HCEC 1CT (cell line): ENCODE data around the gene IL17REL.
"Not testable (repeated sequence)": the region's sequence is repeated elsewhere in the genome, so short reads cannot be mapped to it uniquely, and the experiment has no call there.

Source experiments
- DNase-seq: peaks from one replicate; pipeline ENCODE4 v3.0.0-alpha.2; 2017

Gene IL17REL

DNA sequence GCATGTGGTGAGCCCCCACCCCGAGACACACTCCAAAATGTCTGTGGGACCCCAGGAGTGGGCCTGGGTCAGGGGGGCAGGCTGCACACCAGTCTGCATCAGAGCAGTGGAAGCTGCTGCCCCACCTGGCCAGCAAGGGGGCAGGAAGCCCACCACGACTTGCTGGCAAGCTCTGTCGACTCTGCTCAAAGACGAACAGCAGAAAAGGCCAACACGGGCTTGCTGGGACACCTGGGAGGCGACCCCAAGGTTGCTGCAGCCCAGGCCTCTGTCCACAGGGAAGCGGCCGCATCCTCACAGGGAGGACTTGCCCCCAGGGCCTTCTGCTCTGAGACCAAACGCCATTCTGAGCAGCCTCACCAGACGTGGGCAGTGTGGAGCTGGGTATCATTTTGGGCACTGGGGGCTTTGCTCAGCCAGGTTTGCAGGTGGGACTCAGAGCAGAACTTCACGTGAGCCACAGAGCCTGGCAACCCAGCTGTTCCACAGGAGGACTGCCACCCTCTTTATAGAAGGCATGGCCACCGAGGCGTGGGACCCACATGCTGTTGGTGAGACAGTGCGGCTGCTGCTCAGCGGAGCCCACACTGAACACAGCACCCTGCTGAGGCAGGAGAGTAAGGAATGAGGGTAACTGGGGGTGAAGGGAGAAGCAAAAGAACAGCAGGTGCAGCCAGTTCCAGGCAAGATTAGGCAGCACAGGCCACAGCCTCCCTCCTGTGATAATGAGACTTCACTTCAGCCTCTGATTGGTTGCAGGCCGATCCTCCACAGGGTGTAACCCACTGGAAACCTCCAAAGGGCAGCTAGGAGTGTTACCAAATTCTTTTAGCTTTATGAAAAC, 11.0 kb downstream of the IL17REL start:
- DNase-seq: no peak

- DNase-seq: no peak
Measured at GRCh38 chr22:50000587-50001387, 11.8 kb downstream of the IL17REL start.

DNA sequence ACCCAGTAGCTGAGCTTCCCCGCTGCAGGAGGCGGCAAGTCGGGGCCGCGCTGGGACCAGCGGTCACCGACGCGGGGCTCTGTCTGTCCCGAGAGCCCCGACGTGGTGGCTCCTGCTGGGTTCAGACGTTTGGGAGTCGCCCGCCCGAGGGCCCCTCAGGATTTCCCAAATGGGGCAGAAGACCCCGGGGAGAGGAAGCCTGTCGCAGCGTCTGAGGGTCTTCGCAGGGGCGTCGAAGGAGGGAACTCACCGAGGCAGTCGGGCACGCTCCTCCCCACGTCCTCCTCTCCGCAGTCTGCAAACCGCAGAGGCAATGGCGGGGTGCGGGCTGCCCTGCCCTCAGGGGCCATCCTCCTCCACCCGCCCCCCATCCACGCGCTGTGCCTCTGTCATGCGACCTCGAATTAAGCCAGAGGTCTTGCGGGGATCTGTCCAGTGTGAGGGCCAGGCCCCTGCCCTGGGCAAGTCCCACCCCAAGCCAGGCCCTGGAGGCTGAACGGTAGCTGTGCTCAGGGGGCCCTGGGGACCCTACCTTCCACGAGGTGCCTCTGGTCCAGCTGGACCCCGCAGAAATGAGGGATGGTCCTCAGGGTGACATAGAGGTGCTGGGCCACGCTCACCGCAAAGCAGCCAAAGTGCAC, 12.5 kb downstream of the IL17REL start:
- DNase-seq: no peak

- DNase-seq: no peak
Measured at GRCh38 chr22:49999063-49999945, 13.3 kb downstream of the IL17REL start.

DNA sequence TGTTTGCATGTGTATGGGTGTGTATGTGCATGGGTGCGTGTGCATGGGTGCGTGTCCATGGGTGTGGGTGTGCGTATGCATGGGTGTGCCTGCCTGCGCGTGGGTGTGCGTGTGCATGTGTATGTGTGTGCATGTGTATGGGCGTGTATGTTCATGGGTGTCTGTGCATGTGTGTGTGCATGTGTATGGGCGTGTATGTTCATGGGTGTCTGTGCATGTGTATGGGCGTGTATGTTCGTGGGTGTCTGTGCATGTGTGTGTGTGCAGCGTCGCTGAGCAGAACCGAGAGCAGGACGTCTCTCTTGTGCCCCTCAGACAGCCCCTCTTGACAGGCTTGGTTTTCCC, 13.9 kb downstream of the IL17REL start:
- DNase-seq: no peak

- no peak for DNase-seq
Measured at GRCh38 chr22:49997932-49998717, 14.4 kb downstream of the IL17REL start.

DNA sequence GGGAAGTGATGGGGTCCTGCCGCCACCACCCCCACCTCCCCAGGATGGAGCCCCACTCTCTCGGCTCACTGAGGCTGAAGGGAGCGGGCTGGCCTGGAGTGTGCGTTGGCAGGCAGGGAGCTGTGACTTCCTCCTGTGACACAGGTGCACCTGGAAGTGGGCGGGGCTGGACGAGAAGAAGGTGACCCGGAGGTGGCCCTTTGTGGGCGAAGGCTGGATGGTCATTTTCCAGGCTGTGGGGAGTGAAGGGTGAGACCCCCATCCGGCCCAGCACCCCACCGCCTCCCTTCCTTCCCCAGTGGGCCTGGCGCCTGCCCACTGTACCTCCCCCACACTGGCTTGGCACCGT, 15.3 kb downstream of the IL17REL start:
- DNase-seq: no peak

DNA sequence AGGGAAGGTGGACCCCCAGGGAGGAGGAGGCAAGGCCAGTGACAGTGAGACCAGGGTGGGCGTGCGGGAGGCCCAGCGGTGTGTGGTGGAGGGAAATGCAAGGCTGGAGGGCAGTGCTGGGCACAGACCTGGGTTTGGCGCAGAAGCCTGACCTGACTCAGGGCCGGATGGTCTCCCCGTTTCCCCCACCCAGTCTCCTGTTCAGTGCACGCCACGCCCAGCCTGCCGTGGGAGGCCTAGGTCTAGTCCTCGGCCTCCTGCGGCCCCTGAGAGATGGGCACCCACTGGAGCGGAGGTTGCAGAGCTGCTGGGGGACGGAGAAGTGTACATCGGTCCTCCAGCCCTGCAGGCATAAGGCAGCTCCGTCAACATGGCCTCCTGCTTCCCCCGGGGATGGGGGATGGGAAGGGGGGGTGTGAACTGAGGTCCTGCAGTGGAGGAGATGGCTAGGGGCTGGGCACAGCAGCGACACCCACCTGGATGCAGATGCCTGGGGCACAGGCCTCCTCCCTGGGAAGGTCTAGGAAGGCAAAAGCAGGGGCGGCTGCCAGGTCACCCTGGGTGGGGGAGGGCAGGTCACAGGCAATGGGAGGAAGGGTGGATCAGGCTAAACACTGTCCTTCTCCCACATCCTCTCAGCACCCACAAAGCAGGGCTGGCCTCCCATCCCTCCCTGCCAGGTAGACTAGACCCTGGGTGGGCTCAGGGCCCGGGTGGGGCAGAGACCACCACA, 15.9 kb downstream of the IL17REL start:
- DNase-seq: no peak

DNA sequence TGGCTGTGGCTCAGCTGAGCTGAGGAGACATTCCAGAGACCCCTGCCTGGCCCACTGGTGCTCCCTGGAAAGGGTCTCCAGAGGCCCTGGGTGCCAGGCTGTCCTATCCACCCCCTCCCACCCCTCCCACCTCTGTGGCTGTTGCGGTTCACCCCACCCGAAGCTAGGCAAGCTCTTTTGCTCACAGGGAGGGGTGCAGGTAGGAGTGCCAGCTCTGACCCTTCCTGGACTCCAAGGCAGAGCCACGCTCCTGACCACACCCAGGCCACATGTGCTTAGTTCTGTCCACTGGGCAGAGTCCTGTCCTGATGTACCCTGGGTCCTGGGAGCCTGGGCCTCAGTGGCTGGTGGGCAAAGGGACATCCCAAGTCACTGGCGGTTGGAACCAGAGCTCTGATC, 16.4 kb downstream of the IL17REL start:
- no peak for DNase-seq

GRCh38 chr22:49995361-49996118, 17.0 kb downstream of the IL17REL start:
- DNase-seq: no peak

GRCh38 chr22:49995041-49995360, 17.6 kb downstream of the IL17REL start:
- DNase-seq: no peak

DNA sequence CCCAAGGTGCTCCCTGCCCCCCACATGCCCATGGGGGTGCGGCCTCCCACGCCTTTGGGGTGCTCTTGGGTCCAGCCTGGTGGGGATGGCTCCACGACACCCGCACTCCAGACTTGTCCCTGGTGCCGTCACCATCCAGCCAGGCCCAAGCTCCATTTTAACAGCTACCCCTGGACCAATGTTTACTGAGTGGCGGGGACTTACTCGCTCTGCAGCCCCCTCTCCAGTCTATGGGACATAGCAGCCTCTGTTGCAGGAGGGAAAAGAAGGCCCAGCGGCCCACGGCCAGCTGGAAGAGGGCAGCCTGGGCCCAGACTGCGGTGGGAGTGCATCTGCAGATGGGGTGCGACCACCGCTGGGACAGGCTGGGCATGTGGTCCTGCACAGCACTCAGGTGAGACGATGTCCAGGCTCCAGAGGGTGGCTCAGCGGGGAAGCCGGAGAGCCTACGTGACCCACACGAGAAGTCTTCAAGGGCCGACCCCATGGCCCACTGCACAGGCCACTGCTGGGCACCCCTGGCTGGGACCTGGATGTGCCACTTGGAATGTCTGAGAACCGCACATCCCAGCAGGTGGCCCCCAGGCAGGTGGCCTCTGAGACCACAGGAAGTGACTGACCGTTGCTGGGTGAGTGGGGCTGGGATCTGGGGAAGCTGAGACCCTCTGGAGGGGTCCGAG, 18.1 kb downstream of the IL17REL start:
- no peak for DNase-seq

DNA sequence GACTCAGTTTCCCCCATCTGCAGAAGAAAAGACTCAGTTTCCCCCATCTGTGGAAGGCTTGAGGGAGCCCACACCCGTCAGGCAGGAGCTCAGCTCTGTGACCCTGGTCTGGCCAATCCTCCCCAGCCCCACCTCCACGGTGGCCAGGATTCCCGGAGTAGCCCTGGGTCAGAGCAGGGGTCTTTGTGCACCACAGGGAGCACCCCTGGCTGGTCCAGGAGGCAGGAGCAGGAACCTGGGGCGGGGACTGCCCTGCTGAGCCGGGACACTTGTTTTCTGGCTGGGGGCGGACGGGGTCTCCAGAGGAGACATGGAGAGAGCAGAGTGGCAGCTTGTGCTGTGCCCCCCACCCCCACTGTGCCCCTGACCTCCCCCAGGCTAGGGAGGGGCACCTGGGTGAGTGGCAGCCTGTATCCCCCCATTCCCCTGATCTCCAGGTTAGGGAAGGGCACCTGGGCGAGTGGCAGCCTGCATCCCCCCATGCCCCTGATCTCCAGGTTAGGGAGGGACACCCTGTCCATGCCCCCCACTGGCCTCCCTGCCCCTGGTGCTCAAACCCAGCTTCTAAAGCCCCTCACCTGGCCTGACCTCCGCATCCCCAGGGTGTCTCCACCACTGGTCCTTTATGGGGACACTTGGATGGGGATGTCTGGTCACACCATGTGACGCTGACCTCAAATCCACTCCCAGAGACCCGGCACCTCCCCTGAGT, 18.8 kb downstream of the IL17REL start:
- DNase-seq: no peak

- peak; percentile 22 for DNase-seq
Measured at GRCh38 chr22:49992921-49993648, 19.5 kb downstream of the IL17REL start.

GRCh38 chr22:49991907-49992533, 20.5 kb downstream of the IL17REL start:
- no peak for DNase-seq

DNA sequence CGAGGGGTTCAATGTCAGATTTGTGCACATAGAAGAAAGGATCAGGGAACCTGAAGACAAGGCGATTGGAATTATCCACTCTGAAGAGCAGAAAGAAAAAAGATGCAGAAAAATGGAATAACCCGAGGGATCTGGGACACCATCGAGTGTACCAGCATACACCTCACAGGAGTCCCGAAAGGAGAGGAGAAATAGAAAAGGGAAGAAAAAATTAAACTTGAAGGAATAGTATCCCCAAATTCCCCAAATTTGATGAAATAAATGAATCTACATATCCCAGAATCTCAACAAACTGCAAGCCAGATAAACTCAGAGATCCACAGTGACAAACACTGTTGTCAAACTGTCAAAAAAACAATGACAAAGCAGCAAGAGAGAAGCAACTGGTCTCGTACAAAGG, 21.4 kb downstream of the IL17REL start:
- DNase-seq: no peak

DNA sequence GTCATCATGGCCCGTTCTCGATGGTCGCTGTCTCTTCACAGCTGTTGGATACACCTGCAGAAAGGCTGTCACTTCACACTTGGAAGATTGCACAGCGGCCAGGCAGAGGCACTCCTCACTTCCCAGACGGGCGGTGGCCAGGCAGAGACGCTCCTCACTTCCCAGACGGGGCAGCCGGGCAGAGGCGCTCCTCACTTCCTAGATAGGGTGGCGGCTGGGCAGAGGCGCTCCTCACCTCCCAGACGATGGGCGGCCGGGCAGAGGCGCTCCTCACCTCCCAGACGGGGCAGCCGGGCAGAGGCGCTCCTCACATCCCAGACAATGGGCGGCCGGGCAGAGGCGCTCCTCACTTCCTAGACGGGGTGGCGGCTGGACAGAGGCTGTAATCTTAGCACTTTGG, 22.7 kb downstream of the IL17REL start:
- DNase-seq: not testable (repeated sequence)

- DNase-seq: no peak
Measured at GRCh38 chr22:49986325-49986724, 26.2 kb downstream of the IL17REL start.
